ENCODE measurements around the gene PHLDB2.

DNA sequence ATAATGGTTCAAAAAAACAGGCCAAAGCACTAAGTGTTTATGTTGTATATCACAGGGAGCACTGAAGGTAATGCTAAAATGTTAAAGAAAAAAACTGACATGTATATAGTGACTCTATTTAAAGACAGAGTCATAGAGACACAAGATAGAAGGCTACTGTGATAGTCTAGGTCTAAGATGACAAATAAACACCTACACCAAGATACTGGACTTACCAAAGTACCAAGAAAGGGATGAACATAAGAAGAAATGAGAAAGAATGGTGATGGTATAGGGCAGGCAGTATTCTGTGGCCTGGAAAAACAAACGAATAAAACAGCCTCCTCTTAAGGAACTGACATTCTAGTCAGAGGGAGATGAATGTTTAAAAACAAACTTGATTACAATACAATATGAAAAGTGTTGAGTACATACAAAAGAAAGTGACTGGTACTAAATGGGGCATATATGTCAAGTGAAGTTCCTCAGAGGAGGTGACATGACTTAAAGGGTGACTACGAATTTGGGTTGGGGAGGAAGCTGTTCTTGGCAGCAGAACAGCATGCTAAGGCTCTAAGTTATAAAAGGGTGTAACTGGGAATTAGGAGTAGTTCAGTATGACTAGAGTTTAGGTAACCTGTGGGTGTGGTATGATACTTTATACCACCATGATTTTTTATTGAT, 125.7 kb downstream of the PHLDB2 start:
- TF ChIP-seq YY1 (IDR thresholded peaks at IDR 0.05; ENCODE audit: insufficient read depth, insufficient read length) = no peak
- TF ChIP-seq ZNF274 (IDR thresholded peaks at IDR 0.05; ENCODE audit: low read depth, low read length) = no peak
- no peak for TF ChIP-seq SUZ12 (IDR thresholded peaks at IDR 0.05; ENCODE audit: extremely low read depth, insufficient read depth, insufficient read length)
